Natural killer cell treated with Interleukin-12 subunit alpha and Interleukin-12 subunit beta and Interleukin-15 and Interleukin-18, amount 100 ng/mL, for 72 hours (primary cell): Measurements from ENCODE around the gene SAV1. TPM values are rescaled to one million over a fixed set of nuclear protein-coding genes. Genes with fewer than 3 reads are reported as not detected.
A peak's percentile ranks its signal among the peaks of the same experiment; 100 is the strongest.
"Not testable (repeated sequence)": the region's sequence is repeated elsewhere in the genome, so short reads cannot be mapped to it uniquely, and the experiment has no call there.

ENCODE experiments used
- ATAC-seq, 2 donors: fragments of 150-1000 bp; cut with Tn5 transposase in 1 of 2; sonication (Bioruptor Pico), chemical (Tn5 transposase) in 1 of 2; 2 replicates each; pipeline ENCODE4 v1.10.0; 2021
- DNase-seq: peaks from one replicate; pipeline ENCODE4 v3.0.0; 2022; ENCODE audit warnings: low spot score
- H3K27ac Mint-ChIP-seq, 2 donors: 1 replicate in 1 of 2; 2 replicates in 1 of 2; pipeline ENCODE4 v1.8.0; 2022; ENCODE audit warnings: mixed read lengths in 2 of 2, mild to moderate bottlenecking in 1 of 2, moderate library complexity in 1 of 2
- H3K27me3 Mint-ChIP-seq, 2 donors: 1 replicate in 1 of 2; 2 replicates in 1 of 2; pipeline ENCODE4 v1.8.0; 2022; ENCODE audit warnings: mixed read lengths in 2 of 2
- H3K36me3 Mint-ChIP-seq: one replicate; pipeline ENCODE4 v1.8.0; 2022; ENCODE audit warnings: mixed read lengths
- H3K4me1 Mint-ChIP-seq, 2 donors: 1 replicate in 1 of 2; 2 replicates in 1 of 2; pipeline ENCODE4 v1.8.0; 2022; ENCODE audit warnings: low read depth in 2 of 2, mixed read lengths in 2 of 2, mild to moderate bottlenecking in 1 of 2
- H3K4me3 Mint-ChIP-seq: one replicate; pipeline ENCODE4 v1.8.0; 2022; ENCODE audit warnings: mixed read lengths
- H3K9me3 Mint-ChIP-seq: 2 replicates; pipeline ENCODE4 v1.8.0; 2022; ENCODE audit warnings: mixed read lengths
- total RNA-seq, 2 donors: library from RNA; stranded (reverse); gene quantifications; one replicate each; pipeline ENCODE4 v1.2.3, GENCODE V29; 2022

Gene SAV1
- 1 to 10 TPM; 7.5 to 9.4 TPM for total RNA-seq

GRCh38 chr14:50667996-50668825 is at the start of gene SAV1:
Gene SAV1, minus strand, starts transcription at chr14:50668306. Its CDS starts 339 bp downstream, at chr14:50667967.
- peak; percentile 71 for DNase-seq
- Mint-ChIP-seq H3K27ac (peak within 1 kb of the TSS in 1 of 2 donors; percentile 59), H3K4me1 (peaks cover 9% of the 10 kb centered on the region in 2 donors), H3K36me3 (no peaks in the 10 kb centered on the region), H3K4me3 (no peak within 1 kb of the TSS), H3K27me3 (peaks cover 0 to 7% of the 10 kb centered on the region in 2 donors), H3K9me3 (no peaks in the 10 kb centered on the region)
- ATAC-seq: peak; percentile 87 to 91

- Mint-ChIP-seq H3K4me3 (no peak overlapping the region), H3K27me3 (peaks cover 0 to 3% of the 10 kb centered on the region in 2 donors), H3K36me3 (no peaks in the 10 kb centered on the region), H3K27ac (no peak overlapping the region), H3K4me1 (no peaks in the 10 kb centered on the region), H3K9me3 (no peaks in the 10 kb centered on the region)
- DNase-seq: no peak
- ATAC-seq: no peak
These were observed 49.7 kb upstream of the SAV1 start for GRCh38 chr14:50717811-50718210.

GRCh38 chr14:50714450-50715073 is 46.5 kb upstream of the SAV1 start:
- H3K27me3 Mint-ChIP-seq: peaks cover 0 to 4% of the 10 kb centered on the region in 2 donors
- no peaks in the 10 kb centered on the region for H3K4me1 Mint-ChIP-seq
- no peaks in the 10 kb centered on the region for H3K9me3 Mint-ChIP-seq
- no peak for ATAC-seq
- H3K4me3 Mint-ChIP-seq: no peak overlapping the region
- no peaks in the 10 kb centered on the region for H3K36me3 Mint-ChIP-seq
- DNase-seq: no peak
- H3K27ac Mint-ChIP-seq: no peak overlapping the region

GRCh38 chr14:50711043-50711442 is 42.9 kb upstream of the SAV1 start:
- Mint-ChIP-seq H3K36me3 (no peaks in the 10 kb centered on the region), H3K4me3 (no peak overlapping the region), H3K27me3 (peaks cover 0 to 4% of the 10 kb centered on the region in 2 donors), H3K27ac (no peak overlapping the region), H3K9me3 (no peaks in the 10 kb centered on the region), H3K4me1 (no peaks in the 10 kb centered on the region)
- ATAC-seq: no peak
- no peak for DNase-seq

GRCh38 chr14:50705026-50705593 is 37.0 kb upstream of the SAV1 start:
- DNase-seq (no peak), ATAC-seq (peak in 1 of 2 donors; percentile 11)
- Mint-ChIP-seq H3K4me3 (no peak overlapping the region), H3K9me3 (no peaks in the 10 kb centered on the region), H3K4me1 (no peaks in the 10 kb centered on the region), H3K27ac (no peak overlapping the region), H3K27me3 (peaks cover 9 to 14% of the 10 kb centered on the region in 2 donors), H3K36me3 (no peaks in the 10 kb centered on the region)

GRCh38 chr14:50704454-50705010 is 36.4 kb upstream of the SAV1 start:
- H3K27ac Mint-ChIP-seq: no peak overlapping the region
- DNase-seq: no peak
- no peaks in the 10 kb centered on the region for H3K4me1 Mint-ChIP-seq
- H3K36me3 Mint-ChIP-seq: no peaks in the 10 kb centered on the region
- H3K4me3 Mint-ChIP-seq: no peak overlapping the region
- peaks cover 13 to 20% of the 10 kb centered on the region in 2 donors for H3K27me3 Mint-ChIP-seq
- no peaks in the 10 kb centered on the region for H3K9me3 Mint-ChIP-seq
- ATAC-seq: peak; percentile 17 to 60

GRCh38 chr14:50697659-50698290 is 29.7 kb upstream of the SAV1 start:
- no peak for ATAC-seq
- Mint-ChIP-seq H3K27ac (no peak overlapping the region), H3K4me1 (no peaks in the 10 kb centered on the region), H3K36me3 (peaks cover 12% of the 10 kb centered on the region), H3K4me3 (no peak overlapping the region), H3K9me3 (no peaks in the 10 kb centered on the region), H3K27me3 (peaks cover 22 to 43% of the 10 kb centered on the region in 2 donors)
- no peak for DNase-seq

- H3K36me3 Mint-ChIP-seq: peaks cover 22% of the 10 kb centered on the region
- not testable (repeated sequence) for ATAC-seq, H3K9me3 Mint-ChIP-seq, DNase-seq, H3K27ac Mint-ChIP-seq, H3K4me1 Mint-ChIP-seq, H3K4me3 Mint-ChIP-seq
- peaks cover 17 to 38% of the 10 kb centered on the region in 2 donors for H3K27me3 Mint-ChIP-seq
These were observed 26.2 kb upstream of the SAV1 start for GRCh38 chr14:50694260-50694659.

- ATAC-seq: no peak
These were observed 20.8 kb upstream of the SAV1 start for GRCh38 chr14:50688875-50689274.

GRCh38 chr14:50679674-50680073 is 11.6 kb upstream of the SAV1 start:
- no peak for ATAC-seq
- H3K9me3 Mint-ChIP-seq: no peaks in the 10 kb centered on the region
- no peak overlapping the region for H3K4me3 Mint-ChIP-seq
- no peak overlapping the region for H3K27ac Mint-ChIP-seq
- H3K4me1 Mint-ChIP-seq: peaks cover 7 to 16% of the 10 kb centered on the region in 2 donors
- DNase-seq: no peak
- no peaks in the 10 kb centered on the region for H3K36me3 Mint-ChIP-seq
- H3K27me3 Mint-ChIP-seq: peaks cover 14 to 15% of the 10 kb centered on the region in 2 donors

More at GRCh38 chr14:50688875-50689274, 20.8 kb upstream of the SAV1 start:
- peaks cover 16% of the 10 kb centered on the region for H3K36me3 Mint-ChIP-seq
- peaks cover 3% of the 10 kb centered on the region for H3K9me3 Mint-ChIP-seq
- H3K27me3 Mint-ChIP-seq: peaks cover 17 to 19% of the 10 kb centered on the region in 2 donors
- no peak for DNase-seq
- no peaks in the 10 kb centered on the region for H3K4me1 Mint-ChIP-seq
- no peak overlapping the region for H3K4me3 Mint-ChIP-seq
- no peak overlapping the region for H3K27ac Mint-ChIP-seq

GRCh38 chr14:50678163-50678562 is 10.1 kb upstream of the SAV1 start:
- Mint-ChIP-seq H3K27ac (no peak overlapping the region), H3K4me1 (peaks cover 7 to 16% of the 10 kb centered on the region in 2 donors), H3K36me3 (no peaks in the 10 kb centered on the region), H3K4me3 (no peak overlapping the region), H3K9me3 (no peaks in the 10 kb centered on the region), H3K27me3 (peaks cover 15 to 17% of the 10 kb centered on the region in 2 donors)
- DNase-seq: no peak
- no peak for ATAC-seq

- peak overlapping the region; percentile 31 for H3K4me3 Mint-ChIP-seq
- ATAC-seq (no peak), DNase-seq (no peak)
- no peak overlapping the region for H3K27ac Mint-ChIP-seq
- peaks cover 15 to 17% of the 10 kb centered on the region in 2 donors for H3K27me3 Mint-ChIP-seq
- peaks cover 7 to 16% of the 10 kb centered on the region in 2 donors for H3K4me1 Mint-ChIP-seq
- H3K9me3 Mint-ChIP-seq: no peaks in the 10 kb centered on the region
- no peaks in the 10 kb centered on the region for H3K36me3 Mint-ChIP-seq
These were observed 9.5 kb upstream of the SAV1 start for GRCh38 chr14:50677527-50678063.
